HCT116 (cell line): ENCODE measurements around the gene TMEM192. TPM values are rescaled to one million over a fixed set of nuclear protein-coding genes. Genes with fewer than 3 reads are reported as not detected.

Experiments
- ATAC-seq: fragments of 200-7000 bp; cut with Tn5 transposase; 2 replicates; pipeline ENCODE4 v1.9.1; 2020; ENCODE audit warnings: mild to moderate bottlenecking, moderate library complexity
- BruUV-seq: library from RNA; stranded (reverse); fragments of 400-500 nt; replicated peaks from 2 replicates; lab custom pipeline; 2021; lab: Mats Ljungman, UMichigan
- CTCF ChIA-PET: fragments of 300-600 bp; sonication (Branson Sonifier 250); formaldehyde crosslinking; loops from one replicate; lab custom pipeline; 2021; ENCODE audit warnings: antibody characterized with exemption; lab: Charles Lee
- POLR2A ChIA-PET: fragments of 300-600, 350-600 bp; sonication (Branson Sonifier 250); formaldehyde crosslinking; loops from one replicate; lab custom pipeline; 2021; ENCODE audit warnings: antibody characterized with exemption; lab: Charles Lee
- RAD21 ChIA-PET, 2 experiments: fragments of 300-600 bp; sonication (Branson Sonifier 250); formaldehyde crosslinking; loops; one replicate each; lab custom pipeline; 2023; ENCODE audit warnings: low total read pairs in 2 of 2; ENCODE audit not compliant: uncharacterized antibody in 2 of 2, unreplicated experiment in 2 of 2, low non-redundant PET in 1 of 2; lab: Charles Lee
- DNase-seq: peaks from one replicate; pipeline ENCODE4 v3.0.0-alpha.2; 2010; ENCODE audit warnings: low read depth, low spot score
- H2AFZ ChIP-seq: fragments of 200-600 bp; shearing (Covaris generic), sonication (generic); 2 replicates; pipeline ENCODE4 v1.6.1; 2017; ENCODE audit warnings: low read depth, mixed run types, mixed read lengths, antibody characterized with exemption, low read length; ENCODE audit not compliant: poor library complexity, severe bottlenecking
- H3K27ac ChIP-seq: 2 replicates; pipeline ENCODE4 v1.5.1; 2012; ENCODE audit warnings: low read depth, low read length
- H3K27me3 ChIP-seq: fragments of 200-600 bp; sonication (generic); 2 replicates; pipeline ENCODE4 v1.6.1; 2016; ENCODE audit warnings: mixed run types, low read length, mixed read lengths; ENCODE audit not compliant: insufficient read depth
- H3K36me3 ChIP-seq, 2 experiments: fragments of 200-500 bp in 1 of 2; fragments of 200-600 bp in 1 of 2; sonication (Bioruptor generic) in 1 of 2; sonication (generic) in 1 of 2; 2 replicates each; pipeline versions ENCODE4 v1.5.1 to v1.6.1; 2014 to 2016; ENCODE audit warnings: low read length in 2 of 2, inconsistent platforms in 1 of 2, mixed read lengths in 1 of 2, mixed run types in 1 of 2; ENCODE audit not compliant: insufficient read depth in 2 of 2, control insufficient read depth in 1 of 2
- H3K4me1 ChIP-seq, 2 experiments: fragments of 200-600 bp in 1 of 2; sonication (generic) in 1 of 2; 2 replicates each; pipeline versions ENCODE4 v1.5.1 to v1.6.1; 2012 to 2017; ENCODE audit warnings: low read length in 2 of 2, inconsistent platforms in 1 of 2, mild to moderate bottlenecking in 1 of 2, mixed read lengths in 1 of 2, mixed run types in 1 of 2, moderate library complexity in 1 of 2; ENCODE audit not compliant: insufficient read depth in 2 of 2, control insufficient read depth in 1 of 2
- H3K4me2 ChIP-seq: fragments of 200-600 bp; sonication (generic); 2 replicates; pipeline ENCODE4 v1.6.1; 2017; ENCODE audit warnings: mixed run types, low read length, mixed read lengths
- H3K4me3 ChIP-seq, 2 experiments: fragments of 200-600 bp in 1 of 2; sonication (generic) in 1 of 2; replicated peaks in 1 of 2; 2 replicates each; pipeline ENCODE4 v1.5.1; 2011 to 2016; ENCODE audit warnings: low read length in 2 of 2, control low read depth in 1 of 2, low read depth in 1 of 2, mild to moderate bottlenecking in 1 of 2, mixed read lengths in 1 of 2, mixed run types in 1 of 2
- H3K79me2 ChIP-seq: fragments of 200-600 bp; sonication (generic); 2 replicates; pipeline ENCODE4 v1.6.1; 2017; ENCODE audit warnings: mild to moderate bottlenecking, mixed run types, low read length, moderate library complexity, mixed read lengths; ENCODE audit not compliant: insufficient read depth
- H3K9ac ChIP-seq: fragments of 200-600 bp; sonication (generic); 2 replicates; pipeline ENCODE4 v1.6.1; 2016; ENCODE audit warnings: low read length, mixed read lengths
- H3K9me2 ChIP-seq: fragments of 200-600 bp; sonication (generic), shearing (Covaris generic); 2 replicates; pipeline ENCODE4 v1.6.1; 2017; ENCODE audit warnings: mixed run types, mild to moderate bottlenecking, moderate library complexity; ENCODE audit not compliant: insufficient read depth
- H3K9me3 ChIP-seq, 2 experiments: fragments of 200-500 bp in 1 of 2; fragments of 200-600 bp in 1 of 2; sonication (Bioruptor generic) in 1 of 2; sonication (generic) in 1 of 2; 2 replicates each; pipeline ENCODE4 v1.6.1; 2014 to 2017; ENCODE audit warnings: low read length in 2 of 2, mixed read lengths in 2 of 2, inconsistent platforms in 1 of 2, low read depth in 1 of 2, mild to moderate bottlenecking in 1 of 2, mixed run types in 1 of 2, moderate library complexity in 1 of 2; ENCODE audit not compliant: control insufficient read depth in 1 of 2, insufficient read depth in 1 of 2
- H4K20me1 ChIP-seq: fragments of 200-600 bp; sonication (generic), shearing (Covaris generic); 2 replicates; pipeline ENCODE4 v1.6.1; 2017; ENCODE audit warnings: mixed run types, mild to moderate bottlenecking, moderate library complexity; ENCODE audit not compliant: insufficient read depth
- ATF3 ChIP-seq: IDR thresholded peaks from 2 replicates; pipeline ENCODE4 v1.6.1; 2012
- CBX3 ChIP-seq: IDR thresholded peaks from 2 replicates; pipeline ENCODE4 v1.6.1; 2012; ENCODE audit warnings: low read depth
- CEBPB ChIP-seq: IDR thresholded peaks from 2 replicates; pipeline ENCODE4 v1.6.1; 2012; ENCODE audit warnings: low read depth
- CTCF ChIP-seq, 3 experiments: fragments of 200-600 bp in 1 of 3; sonication (generic) in 1 of 3; IDR thresholded peaks in 2 of 3; conservative IDR thresholded peaks in 1 of 3; 2 replicates each; pipeline ENCODE4 v1.5.1; 2012 to 2017; ENCODE audit warnings: low read depth in 2 of 3, low read length in 2 of 3, antibody characterized with exemption in 1 of 3, borderline replicate concordance in 1 of 3, control low read depth in 1 of 3, mild to moderate bottlenecking in 1 of 3, mixed read lengths in 1 of 3, mixed run types in 1 of 3, moderate library complexity in 1 of 3; ENCODE audit not compliant: insufficient read depth in 1 of 3
- EGR1 ChIP-seq: IDR thresholded peaks from 2 replicates; pipeline ENCODE4 v1.6.1; 2012; ENCODE audit warnings: low read depth
- ELF1 ChIP-seq: IDR thresholded peaks from 2 replicates; pipeline ENCODE4 v1.6.1; 2012; ENCODE audit warnings: low read depth, borderline replicate concordance
- EZH2phosphoT487 ChIP-seq: fragments of 200-600 bp; IDR thresholded peaks from 2 replicates; pipeline ENCODE4 v1.6.1; 2018; ENCODE audit warnings: antibody characterized with exemption, borderline replicate concordance
- JUND ChIP-seq: IDR thresholded peaks from 2 replicates; pipeline ENCODE4 v1.6.1; 2012
- POLR2A ChIP-seq: IDR thresholded peaks from 2 replicates; pipeline ENCODE4 v1.7.0; 2011; ENCODE audit warnings: borderline replicate concordance; ENCODE audit not compliant: insufficient read depth, insufficient read length; ENCODE audit errors: extremely low read depth
- RAD21 ChIP-seq: IDR thresholded peaks from 2 replicates; pipeline ENCODE4 v1.6.1; 2012; ENCODE audit warnings: low read depth, mild to moderate bottlenecking
- REST ChIP-seq: IDR thresholded peaks from 2 replicates; pipeline ENCODE4 v1.6.1; 2012; ENCODE audit warnings: low read depth
- SIN3A ChIP-seq: IDR thresholded peaks from 2 replicates; pipeline ENCODE4 v1.6.1; 2012; ENCODE audit warnings: low read depth
- SP1 ChIP-seq: IDR thresholded peaks from 2 replicates; pipeline ENCODE4 v1.6.1; 2012; ENCODE audit warnings: low read depth
- SRF ChIP-seq: IDR thresholded peaks from 2 replicates; pipeline ENCODE4 v1.6.1; 2012; ENCODE audit warnings: low read depth
- TCF7L2 ChIP-seq: IDR thresholded peaks from 2 replicates; pipeline ENCODE4 v1.7.0; 2011; ENCODE audit warnings: borderline replicate concordance, inconsistent platforms; ENCODE audit not compliant: insufficient read depth, insufficient read length; ENCODE audit errors: extremely low read depth
- YY1 ChIP-seq: IDR thresholded peaks from 2 replicates; pipeline ENCODE4 v1.6.1; 2011; ENCODE audit warnings: low read length, low read depth, moderate library complexity, mild to moderate bottlenecking; ENCODE audit not compliant: insufficient replicate concordance; ENCODE audit errors: extremely low read depth
- ZNF274 ChIP-seq: fragments of 200-500 bp; sonication (Bioruptor generic); IDR thresholded peaks from 2 replicates; pipeline ENCODE4 v1.6.1; 2014; ENCODE audit warnings: mild to moderate bottlenecking, low read depth, low read length, inconsistent platforms
- intact Hi-C: fragments of 100-400 bp; cut with micrococcal nuclease; formaldehyde crosslinking; loops from 2 replicates; pipeline ENCODE4 v1.10.0; 2022
- total RNA-seq: library from RNA; stranded (reverse); gene quantifications from one replicate; pipeline ENCODE4 v1.2.1, GENCODE V29; 2021; ENCODE audit not compliant: unreplicated experiment

The TMEM192 gene
- total RNA-seq, 1 experiment from 2014 or later: 13.1 TPM

- no peak overlapping the region for H3K4me3 ChIP-seq
- ChIA-PET CTCF (no interaction called here), POLR2A (no interaction called here), RAD21 (no interaction called here)
- no peaks in the 10 kb centered on the region for H3K27me3 ChIP-seq
- no peak overlapping the region for H2AFZ ChIP-seq
- no peak for ATAC-seq
- H3K79me2 ChIP-seq: no peaks in the 10 kb centered on the region
- H3K27ac ChIP-seq: no peak overlapping the region
- intact Hi-C loops: no loop called here
- H4K20me1 ChIP-seq: no peaks in the 10 kb centered on the region
- no peak for DNase-seq
- no peaks in the 10 kb centered on the region for H3K4me1 ChIP-seq
- no peaks in the 10 kb centered on the region for H3K9me2 ChIP-seq
- H3K4me2 ChIP-seq: no peak overlapping the region
- no peak overlapping the region for H3K9ac ChIP-seq
- H3K9me3 ChIP-seq: no peaks in the 10 kb centered on the region
- no TSS peak for BruUV-seq
- TF ChIP-seq REST (no peak), CBX3 (no peak), CTCF (IDR thresholded peaks at IDR 0.05 in 2 of 3, conservative IDR thresholded peaks at IDR 0.05 in 1 of 3; ENCODE audit: borderline replicate concordance in 1 of 3, insufficient read depth in 1 of 3, low read depth in 2 of 3, low read length in 2 of 3) (no peak), EGR1 (no peak), EZH2phosphoT487 (no peak), YY1 (no peak), SIN3A (no peak), SP1 (no peak), TCF7L2 (no peak), ATF3 (no peak), SRF (no peak), ZNF274 (no peak), ELF1 (no peak), RAD21 (no peak), CEBPB (no peak), POLR2A (no peak), JUND (no peak)
- H3K36me3 ChIP-seq: no peaks in the 10 kb centered on the region
These were observed 64.5 kb downstream of the TMEM192 start for GRCh38 chr4:165048170-165048569.
